GM18868 (cell line): ENCODE measurements around the gene GSTO1.

Experiments
- ATAC-seq: cut with Tn5 transposase; IDR thresholded peaks from one replicate; pipeline ENCODE4 v1.9.1; 2021; ENCODE audit warnings: mild to moderate bottlenecking, moderate library complexity; ENCODE audit not compliant: unreplicated experiment

The GSTO1 gene

DNA sequence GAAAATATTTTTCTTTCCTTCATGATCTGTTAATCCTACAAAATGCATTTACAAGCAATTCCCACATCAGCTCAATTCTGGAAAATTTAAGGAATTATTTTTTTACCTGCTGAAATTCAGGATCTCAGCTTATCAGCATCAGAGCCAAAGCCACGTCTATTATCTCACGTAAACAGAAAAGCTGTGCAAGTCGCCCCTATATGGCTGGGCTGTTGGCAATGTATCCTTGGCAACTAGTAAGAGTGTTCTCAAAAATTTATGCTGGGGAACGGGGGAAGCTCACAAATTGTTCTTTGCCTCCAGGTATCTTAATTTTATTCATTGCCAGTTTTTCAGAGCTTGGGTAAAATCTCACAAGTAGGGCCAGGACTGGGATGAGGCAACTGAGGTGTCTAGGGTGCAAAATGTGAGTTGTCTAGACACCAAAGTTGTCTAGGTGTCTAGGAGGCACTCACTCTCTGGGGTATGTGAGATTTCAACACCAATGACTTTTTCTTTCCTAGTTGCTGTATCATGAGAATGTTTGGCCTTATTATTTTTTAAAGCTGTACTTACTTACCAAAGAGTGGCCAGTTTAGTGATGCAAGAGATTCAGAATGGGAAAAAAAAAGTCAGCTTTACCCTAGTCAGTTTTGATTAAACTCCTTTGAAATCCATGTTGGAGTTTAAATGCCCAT lies 19.3 kb downstream of the GSTO1 start:
- ATAC-seq: no peak

DNA sequence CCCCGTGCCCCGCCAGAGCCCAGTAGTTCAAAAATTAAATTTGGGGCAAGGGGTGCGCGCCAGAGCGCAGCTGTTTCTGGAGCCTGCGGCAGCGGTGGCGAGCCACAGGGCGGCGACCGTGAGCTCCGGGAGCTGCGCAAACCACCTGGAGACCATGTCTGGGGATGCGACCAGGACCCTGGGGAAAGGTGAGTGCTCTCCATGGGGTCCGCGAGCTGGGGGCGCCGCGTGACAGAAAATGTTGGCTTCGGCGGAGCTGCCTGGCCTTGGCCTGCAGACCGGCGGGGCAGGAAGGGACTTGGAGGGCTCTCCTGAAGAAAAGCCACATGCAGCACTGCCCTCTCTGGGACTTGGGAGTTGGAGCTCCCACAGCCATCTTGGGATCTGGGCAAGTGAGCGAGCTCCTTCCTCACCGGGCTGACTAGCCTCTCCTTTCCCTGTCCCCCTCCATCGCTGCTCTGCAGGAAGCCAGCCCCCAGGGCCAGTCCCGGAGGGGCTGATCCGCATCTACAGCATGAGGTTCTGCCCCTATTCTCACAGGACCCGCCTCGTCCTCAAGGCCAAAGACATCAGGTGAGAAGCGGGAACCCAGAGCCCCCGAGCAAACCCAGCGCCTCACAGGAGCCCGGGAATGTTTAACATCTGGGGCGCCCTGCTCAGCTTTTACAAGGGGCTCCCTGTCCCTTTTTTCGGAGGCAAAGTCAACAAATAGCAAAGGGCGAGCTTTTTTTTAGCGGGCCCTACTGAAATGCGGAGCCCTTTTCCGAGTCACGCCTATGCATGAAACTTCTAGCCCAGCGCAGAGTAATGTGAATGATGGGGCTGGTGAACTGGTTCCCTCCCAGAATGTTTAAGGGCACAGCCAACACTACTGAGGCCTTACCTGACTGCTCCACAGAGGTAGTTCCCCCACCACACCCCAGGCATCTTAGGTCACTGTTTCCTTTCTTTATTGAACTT lies 20.4 kb downstream of the GSTO1 start:
- peak; percentile 93 for ATAC-seq

DNA sequence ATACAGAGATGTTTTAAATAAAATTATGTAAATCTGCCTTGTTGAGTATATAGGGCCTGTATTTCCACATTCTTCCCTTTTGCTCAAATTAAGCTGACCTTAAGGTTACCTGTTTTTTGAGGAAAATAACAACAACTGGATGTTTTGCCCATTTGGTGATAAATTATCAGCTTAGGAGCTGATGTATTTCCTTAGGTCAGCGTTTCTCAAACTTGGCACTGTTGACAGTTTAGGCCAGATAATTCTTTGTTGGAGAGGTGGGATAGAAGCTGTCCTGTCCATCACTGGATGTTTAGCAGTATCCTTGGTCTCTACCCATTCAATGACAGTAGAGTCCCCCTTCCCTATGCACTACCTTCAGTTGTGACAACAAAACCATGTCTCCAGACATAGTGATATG lies 21.5 kb downstream of the GSTO1 start:
- ATAC-seq: no peak

DNA sequence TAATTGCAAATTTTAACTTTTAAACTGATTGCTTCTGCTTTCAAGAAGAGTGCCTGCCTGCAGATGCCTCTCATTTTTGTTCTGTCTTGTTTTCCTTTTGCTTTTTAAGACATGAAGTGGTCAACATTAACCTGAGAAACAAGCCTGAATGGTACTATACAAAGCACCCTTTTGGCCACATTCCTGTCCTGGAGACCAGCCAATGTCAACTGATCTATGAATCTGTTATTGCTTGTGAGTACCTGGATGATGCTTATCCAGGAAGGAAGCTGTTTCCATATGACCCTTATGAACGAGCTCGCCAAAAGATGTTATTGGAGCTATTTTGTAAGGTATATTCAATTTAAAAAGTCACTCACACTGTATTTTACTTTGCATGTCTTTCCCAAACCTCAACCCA lies 23.1 kb downstream of the GSTO1 start:
- no peak for ATAC-seq

DNA sequence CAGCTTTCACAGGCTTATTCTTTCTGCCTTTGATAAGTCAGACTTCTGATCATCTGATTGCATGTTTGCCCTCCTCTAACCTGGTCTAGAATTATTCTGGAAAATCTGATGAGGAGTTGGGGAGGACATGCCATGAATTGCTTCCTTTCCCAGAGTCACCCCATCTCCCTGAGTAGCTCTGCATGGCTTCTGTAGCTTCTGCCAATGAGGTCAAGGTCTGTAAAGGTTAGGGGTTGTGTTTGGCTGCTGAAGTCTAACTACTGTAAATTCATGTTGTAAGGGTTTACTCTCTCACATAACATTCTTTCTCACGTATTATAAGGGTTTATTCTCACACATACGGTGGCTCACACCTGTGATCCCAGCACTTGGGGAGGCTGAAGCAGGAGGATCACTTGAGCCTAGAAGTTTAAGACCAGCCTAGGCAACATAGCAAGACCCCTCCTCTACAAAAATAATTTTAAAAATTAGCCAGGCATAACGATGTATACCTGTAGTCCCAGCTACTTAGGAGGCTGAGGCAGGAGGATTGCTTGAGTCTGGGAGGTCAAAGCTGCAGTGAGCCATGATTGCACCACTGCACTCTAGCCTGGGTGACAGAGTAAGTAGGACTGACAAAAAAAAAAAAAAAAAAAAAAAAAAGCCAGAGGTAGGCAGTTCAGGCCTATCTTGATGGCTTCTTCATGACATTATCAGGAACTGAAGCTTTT lies 25.0 kb downstream of the GSTO1 start:
- no peak for ATAC-seq

DNA sequence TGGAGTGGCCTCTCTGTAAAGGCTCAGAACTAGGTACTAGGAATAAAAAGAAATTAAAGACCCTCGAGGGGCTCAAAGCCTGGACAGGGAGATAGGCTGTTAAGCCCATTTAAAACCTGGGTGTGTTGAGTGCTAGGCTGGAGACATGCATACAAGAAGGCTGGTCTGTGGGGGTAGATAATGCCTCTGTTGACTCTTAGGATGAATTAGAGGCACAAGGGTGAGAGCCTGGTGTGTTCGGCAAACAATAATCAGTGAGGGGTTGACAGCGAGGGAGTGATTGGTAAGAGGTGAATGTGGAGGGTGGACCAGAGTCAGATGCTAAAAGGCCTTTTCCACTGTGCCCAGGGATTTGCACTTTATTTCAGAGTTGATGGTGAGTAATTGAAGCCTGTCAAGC lies 27.0 kb downstream of the GSTO1 start:
- ATAC-seq: no peak

DNA sequence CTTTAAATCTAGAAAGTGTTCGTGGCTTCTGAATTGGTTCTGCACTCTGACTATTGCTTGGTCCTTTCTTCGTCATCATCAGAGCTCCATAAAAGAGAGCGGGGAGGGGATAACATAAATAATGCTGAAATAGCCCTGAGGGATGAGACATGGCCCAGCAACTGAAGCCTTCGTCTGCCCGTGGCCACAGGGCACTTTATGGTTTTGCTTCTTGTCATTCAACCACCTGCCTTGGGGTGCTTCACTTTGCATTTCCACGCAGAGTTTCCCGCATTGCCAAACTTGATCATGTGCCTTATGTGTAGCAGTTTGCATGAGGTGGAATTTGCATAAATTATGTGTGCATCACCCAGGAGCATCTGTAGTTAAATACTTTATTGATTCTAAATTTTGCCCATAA lies 30.2 kb downstream of the GSTO1 start:
- no peak for ATAC-seq

DNA sequence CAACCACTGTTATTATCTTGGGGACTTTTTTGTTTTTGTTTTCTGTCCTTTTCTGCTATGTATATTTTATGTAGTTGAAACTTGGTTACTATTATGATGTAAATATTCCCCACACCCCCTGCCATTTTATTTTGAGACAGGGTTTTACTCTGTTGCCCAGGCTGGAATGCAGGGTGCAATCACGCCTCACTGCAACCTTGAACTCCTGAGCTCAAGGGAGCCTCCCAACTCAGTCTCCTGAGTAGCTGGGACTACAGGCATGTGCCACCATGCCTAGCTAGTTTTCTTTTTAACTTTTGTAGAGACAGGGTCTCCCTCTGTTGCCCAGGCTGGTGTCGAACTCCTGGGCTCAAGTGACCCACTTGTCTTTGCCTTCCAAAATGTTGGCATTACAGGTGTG lies 32.2 kb downstream of the GSTO1 start:
- ATAC-seq: no peak

DNA sequence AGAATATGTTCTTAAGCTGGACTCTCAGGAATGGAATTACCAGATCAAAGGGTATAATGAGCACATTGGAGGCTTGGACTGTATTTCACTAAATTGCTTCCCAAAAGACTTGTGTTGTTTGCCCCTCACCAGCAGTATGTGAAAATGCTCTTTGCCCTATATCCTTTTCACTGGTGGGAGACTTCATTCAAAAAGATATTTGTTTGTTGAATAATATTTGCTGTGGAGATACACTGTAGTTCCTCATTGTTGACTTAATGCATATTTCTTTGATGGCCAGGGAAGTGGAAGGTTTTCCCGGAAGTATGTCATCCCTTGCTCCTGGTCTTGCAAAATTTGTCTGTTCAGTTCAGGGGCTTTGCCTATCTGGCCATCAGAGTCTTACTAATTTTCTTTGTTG lies 33.7 kb downstream of the GSTO1 start:
- no peak for ATAC-seq

DNA sequence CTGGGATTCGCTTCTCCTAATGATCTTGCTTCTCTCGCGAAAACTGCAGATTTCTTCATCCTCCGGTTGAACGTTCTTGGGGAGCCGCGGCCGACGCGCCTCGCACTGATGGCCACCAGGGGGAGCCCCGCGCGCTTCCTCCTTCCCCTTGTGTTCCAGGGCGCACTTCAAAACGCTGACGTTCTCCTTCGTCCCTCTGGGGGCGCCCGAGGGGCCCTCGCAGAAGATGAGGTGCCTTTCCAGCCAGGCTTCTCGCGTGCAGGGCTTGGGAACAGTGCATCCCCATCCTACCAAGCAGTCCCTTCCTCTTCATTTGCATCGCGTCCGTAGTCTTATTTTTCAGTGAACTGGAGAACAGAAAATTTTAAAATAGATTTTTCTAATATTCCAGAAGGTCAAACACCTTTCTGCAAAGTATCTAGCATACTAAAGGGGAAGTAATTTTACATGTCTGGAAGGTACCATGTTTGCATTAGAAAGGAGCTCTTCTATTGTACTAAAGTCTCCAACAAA lies 36.8 kb downstream of the GSTO1 start:
- ATAC-seq: peak; percentile 99

DNA sequence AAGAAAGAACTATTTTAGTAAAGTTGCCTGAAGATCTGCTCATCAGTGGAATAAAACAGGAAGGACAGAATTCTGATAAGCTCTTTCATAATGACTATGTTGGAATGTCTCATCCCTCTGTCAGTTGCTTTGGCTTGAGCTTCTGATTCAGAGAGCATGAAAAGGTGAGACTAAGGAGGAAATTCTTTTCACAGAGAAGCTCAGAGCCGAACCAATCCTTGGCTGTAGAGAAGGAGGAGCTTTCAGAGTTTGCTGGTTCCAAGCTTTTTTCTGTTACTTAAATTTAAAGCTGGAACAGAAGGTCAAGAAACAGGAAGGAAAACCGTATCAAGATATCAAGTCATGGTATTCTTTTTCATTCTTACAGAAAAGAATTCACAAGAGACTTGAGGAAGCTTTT lies 38.3 kb downstream of the GSTO1 start:
- no peak for ATAC-seq

DNA sequence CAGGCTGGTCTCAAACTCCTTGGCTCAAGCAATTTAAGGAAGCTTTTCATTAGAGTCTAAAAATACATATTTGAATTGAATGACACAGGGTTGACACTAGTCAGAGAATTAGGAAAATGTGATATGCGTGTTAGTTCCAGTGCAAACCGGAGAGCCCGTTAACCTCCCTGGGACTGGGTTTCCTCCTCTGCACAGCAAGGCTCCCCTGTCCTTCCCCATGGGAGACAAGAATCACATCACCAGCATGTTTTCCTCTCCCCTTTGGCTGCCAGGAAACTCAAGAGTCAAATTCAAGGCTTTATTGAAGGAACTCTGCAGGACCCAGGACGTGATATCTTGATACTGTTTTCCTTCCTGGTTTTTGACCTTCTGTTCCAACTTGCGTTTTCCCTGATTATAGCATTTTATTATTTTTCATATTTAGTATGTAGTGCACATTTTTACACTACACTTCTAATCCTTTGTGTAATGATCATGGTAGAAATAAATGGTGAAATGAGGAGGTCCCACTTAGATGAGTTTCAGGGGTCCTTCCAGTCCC lies 39.2 kb downstream of the GSTO1 start:
- ATAC-seq: no peak

DNA sequence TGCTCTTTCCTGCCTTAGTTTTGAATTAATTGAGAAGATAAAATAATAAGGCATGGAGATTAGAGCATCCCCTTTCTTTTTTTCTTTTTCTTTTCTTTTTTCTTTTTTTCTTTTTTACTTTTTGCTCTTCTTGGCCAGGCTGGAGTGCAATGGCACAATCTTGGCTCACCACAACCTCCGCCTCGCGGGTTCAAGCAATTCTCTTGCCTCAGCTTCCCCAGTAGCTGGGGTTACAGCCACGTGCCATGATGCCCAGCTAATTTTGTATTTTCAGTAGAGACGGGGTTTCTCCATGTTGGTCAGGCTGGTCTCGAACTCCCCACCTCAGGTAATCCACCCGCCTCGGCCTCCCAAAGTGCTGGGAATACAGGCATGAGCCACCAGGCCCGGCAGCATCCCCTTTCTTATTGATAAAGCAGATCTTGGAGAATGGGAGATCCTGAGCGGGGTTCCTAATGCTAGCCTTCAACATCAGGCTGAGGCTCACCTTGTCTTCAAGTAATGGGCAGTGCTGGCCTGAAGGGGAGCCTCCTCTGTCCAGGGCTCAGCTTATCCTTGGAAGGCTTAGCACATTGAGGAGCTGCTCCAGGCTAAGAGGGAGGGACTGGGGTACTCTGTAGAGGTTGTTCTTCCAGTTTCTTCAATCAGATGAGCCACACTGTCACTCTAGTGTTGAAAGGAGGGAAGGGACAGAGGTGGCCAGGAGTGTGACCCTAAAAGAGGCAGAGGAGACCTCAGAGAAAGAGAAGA lies 42.2 kb downstream of the GSTO1 start:
- no peak for ATAC-seq

DNA sequence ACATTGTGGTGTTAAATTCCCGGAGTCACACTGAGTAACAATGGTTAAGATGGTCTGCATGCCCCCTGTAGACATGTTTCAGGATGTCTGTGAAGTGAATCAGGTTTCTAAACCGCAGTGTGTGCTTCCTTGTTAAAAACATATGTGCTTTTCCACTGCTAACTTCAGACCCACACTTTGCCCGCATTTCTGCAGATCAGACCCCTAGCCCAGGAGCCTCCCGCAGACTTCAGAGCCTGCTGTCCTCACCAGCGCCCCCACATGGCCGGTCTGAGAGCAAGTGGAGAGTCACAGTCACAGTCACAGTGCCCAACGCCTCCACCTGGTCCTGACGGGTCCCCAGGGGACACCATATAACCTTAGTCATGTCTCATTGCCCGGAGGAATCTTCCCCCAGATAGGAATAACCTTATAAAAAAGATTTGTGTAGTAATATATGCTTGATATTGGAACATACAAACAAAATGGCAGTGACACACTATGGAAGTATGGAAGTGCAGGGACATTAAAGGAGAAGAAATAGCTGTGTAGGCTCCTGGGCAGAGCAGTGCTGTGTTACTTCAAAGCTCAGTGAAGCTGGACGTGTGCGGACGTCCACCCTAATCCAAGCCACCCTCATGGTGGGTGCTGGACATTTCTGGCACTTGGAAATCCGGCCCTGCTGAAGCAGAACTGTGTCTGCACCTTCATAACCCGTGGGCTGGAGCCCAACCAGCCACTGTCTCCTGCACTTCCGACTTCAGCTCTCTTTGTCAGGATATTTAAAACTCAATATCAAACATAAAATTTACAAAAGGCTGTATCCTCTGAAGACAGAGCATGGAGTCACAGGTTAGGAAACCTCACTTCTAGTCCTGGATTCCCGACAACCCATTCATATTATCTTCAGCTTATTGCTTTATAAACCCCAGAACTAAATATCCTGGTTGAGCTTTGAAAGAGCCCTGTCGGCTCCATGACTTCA lies 43.3 kb downstream of the GSTO1 start:
- ATAC-seq: peak; percentile 57

DNA sequence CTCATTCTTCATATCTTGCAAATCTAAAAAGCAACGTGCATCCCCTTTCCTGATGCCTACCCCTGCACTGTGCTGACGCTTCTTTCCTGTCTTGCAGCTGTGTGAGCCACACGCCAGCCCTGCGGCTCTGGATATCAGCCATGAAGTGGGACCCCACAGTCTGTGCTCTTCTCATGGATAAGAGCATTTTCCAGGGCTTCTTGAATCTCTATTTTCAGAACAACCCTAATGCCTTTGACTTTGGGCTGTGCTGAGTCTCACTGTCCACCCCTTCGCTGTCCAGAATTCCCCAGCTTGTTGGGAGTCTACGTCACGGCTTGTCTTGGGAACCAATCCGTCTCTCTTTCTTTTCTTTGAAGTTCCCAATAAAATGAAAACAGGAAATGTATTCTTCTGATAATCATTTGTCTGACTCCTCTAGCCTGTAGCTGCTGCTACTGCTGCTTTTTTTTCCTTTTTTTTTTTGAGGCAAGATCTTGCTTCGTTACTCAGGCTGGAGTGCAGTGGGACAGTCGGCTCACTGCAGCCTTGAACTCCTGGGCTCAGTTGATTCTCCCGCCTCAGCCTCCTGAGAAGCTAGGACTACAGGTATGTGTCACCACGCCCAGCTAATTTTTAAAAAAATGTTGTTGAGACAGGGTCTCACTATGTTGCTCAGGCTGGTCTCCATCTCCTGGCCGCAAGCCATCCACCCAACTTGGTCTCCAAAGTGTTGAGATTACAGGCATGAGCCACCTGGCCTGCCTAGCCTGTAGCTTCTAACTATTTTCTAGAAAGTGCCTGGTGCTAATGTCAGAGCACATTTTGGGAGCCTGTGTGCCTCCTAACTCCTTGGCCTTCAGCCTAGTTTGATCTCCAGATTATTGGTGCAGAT lies 44.6 kb downstream of the GSTO1 start:
- ATAC-seq: no peak

DNA sequence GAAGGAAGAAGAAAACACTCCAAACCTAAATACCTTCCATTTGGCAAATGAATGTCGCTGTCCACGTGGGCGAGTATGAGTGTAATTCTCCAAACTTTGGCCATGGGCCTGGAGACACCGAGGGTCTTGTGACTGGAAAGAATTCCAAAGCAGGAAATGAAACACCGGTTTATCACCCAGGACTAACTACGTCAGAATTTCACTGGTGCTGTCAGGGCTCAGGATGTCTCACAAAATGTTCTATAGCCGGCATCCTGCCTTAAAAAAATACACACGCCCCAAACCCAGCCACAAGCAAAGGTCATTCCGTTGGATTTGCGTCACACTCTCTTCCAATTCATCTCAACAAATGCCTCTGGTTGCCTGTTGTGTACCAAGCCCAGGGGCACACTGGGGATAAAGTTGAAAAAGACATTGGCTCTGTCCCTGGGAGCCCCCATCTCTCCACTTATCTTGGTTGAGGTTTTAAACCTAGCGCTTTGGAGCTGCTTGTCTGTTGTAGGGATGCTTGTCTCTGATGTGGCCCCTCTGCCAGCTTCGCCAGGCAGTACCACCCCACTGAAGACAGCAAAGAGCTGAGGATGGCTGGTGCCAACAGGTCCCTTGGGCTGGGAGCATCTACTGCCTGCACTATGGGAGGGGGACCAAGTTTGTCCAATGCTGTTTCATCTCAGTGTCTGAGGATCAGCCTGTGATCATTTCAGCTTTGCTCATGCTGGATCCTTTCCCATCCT lies 45.5 kb downstream of the GSTO1 start:
- no peak for ATAC-seq

DNA sequence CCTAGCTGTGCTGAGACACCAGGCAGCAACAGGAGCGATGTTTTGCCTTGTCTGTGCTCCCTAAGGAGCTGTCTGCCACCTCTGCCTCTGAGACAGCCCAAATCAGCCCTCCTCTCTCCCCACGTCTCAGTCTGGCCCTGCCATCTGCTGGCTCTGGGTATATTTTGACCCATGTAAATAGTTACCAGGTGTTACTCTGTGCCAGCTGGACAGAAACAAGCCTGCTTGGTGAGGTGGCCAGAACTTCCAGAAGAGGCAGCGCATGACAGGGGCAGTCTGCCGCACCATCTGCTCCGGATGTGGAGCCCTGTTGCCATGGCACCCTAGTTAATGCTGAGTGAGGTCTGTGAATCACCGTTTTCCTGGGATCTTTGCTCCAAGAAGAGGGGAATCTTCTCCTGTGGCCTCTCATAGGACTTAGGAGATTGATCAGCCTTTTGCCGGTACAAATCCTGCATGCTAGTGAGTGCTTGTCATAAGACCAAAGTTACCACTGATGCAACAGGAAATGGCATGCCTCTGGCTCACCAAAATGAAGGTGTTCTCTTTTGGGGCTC lies 46.1 kb downstream of the GSTO1 start:
- ATAC-seq: no peak
